GM12873 (cell line): ENCODE measurements around the gene HIPK2.

Experiments used
- CTCF ChIP-seq: IDR thresholded peaks from 2 replicates; pipeline ENCODE4 v1.5.1; 2012; ENCODE audit warnings: low read depth, mild to moderate bottlenecking, moderate library complexity, low read length, control low read depth; ENCODE audit not compliant: insufficient read depth; ENCODE audit errors: missing control alignments

Gene HIPK2

GRCh38 chr7:139523199-139523941, 254.4 kb downstream of the HIPK2 start, which contains the start of gene CLEC2L:
Gene CLEC2L (plus strand): TSS chr7:139523685. CDS start chr7:139523928, 243 bp downstream.
- TF ChIP-seq CTCF = no peak

GRCh38 chr7:139522830-139523198, 255.0 kb downstream of the HIPK2 start:
- TF ChIP-seq CTCF = no peak

- no peak for TF ChIP-seq CTCF
Measured at GRCh38 chr7:139521439-139521838, 256.4 kb downstream of the HIPK2 start.

GRCh38 chr7:139515266-139515665, 262.5 kb downstream of the HIPK2 start:
- no peak for TF ChIP-seq CTCF
